GM19351 (cell line): ENCODE measurements around the gene HSPB8.
"Not testable (repeated sequence)": the region's sequence is repeated elsewhere in the genome, so short reads cannot be mapped to it uniquely, and the experiment has no call there.

ENCODE experiments used
- ATAC-seq: cut with Tn5 transposase; IDR thresholded peaks from one replicate; pipeline ENCODE4 v1.9.1; 2021; ENCODE audit warnings: mild to moderate bottlenecking, moderate library complexity; ENCODE audit not compliant: unreplicated experiment

The HSPB8 gene

DNA sequence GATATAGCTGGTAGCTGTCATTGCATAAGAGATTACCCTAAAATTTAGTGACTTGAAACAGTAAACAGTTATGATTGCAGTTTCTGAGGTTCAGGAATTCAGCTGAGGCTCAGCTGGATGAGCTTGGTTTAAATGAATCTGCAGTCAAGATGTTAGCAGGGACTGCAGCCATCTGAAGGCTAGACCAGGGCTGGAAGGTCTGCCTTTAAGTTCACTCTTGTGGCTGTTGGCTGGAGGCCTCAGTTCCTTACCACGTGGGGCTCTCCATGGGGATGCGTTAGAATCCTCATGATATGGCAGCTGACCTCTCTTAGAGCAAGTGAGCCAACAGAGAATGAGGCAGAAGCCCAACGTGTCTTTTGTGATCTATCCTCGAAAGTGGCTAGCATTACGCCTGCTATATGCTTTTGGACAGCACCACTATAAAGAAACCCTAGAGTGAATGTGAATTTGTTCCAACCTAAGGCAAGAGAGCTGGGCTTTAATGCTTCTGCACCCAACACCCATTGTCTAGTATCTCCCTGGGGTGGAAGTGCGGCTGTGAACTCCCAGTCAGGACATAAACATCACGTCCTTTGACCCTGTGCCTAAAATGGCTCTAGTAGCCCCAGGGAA is 26.0 kb downstream of the HSPB8 start:
- ATAC-seq, result no peak

DNA sequence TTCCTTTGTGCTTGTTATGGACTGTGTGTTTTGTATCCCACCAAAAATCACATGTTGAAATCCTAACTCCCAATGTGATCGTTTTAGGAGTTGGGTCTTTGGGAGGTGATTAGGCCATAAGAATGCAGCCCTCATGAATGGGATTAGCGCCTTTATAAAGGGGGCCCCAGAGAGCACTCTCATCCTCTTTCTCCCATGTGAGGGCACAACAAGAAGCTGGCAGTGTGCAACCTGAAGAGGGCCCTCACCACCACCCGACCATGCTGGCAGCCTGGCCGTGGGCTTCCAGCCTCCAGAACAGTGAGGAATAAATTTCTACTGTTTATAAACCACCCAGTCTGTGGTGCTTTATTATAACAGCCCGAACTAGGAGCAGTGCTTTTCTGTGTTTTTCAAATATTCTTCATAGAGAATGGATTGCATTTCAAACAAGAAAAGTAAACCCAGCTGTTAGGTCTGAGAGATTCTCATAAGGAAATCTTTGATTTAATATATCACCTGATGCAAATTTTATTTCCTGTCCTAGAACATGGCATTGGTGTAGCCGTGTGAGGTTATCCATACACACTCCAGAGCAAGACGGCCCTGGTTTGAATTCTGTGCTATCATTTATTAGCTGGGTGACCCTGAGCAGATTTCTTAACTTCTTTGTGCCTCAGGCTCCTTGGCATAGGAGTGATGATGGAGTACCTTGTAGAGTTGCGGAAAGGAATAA is 27.8 kb downstream of the HSPB8 start:
- ATAC-seq, result no peak

DNA sequence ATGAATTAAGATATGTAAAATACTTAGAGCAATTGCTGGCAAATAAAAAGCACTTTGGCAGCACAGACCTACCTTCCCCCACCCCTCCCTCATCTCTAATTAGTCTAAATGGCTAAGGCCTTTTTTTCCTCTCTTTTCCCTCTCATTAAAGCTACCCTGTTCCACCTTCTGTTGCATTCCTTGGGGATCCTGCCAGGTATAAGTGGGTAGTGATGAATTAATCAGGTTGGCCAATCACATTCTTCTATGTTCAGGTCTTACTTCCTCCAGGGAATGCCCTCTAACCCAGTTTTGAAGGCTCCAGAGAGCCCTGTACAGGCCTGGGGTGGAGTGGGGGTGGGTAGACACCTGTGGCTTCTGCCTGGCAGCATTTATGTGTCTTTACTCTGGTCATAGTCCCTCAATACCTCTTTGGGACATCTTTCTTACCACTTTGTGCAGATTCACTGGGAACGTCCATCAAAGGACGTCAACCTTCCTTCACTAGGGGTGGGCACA is 28.4 kb downstream of the HSPB8 start:
- no peak for ATAC-seq

DNA sequence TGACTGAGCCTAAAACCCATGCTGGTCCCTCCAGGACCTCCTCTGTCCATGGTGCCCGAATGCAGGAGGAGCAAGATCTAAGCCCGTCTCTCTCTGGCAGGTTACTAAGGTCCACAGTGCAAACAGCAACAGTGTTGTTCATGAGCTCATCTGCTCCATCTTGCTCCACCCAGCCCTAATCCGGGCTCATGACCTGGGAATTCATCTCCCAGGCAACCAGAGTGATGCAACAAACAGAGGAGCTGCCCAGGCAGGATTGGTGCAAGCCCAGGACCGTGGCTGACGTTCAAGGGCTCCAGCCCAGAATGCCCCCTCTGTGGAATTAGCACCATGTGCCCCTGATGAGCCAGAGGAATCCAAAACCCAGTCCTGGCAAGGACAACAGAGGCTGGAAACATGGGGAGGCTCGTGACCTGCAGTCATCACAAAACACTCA is 29.9 kb downstream of the HSPB8 start:
- ATAC-seq, result no peak

DNA sequence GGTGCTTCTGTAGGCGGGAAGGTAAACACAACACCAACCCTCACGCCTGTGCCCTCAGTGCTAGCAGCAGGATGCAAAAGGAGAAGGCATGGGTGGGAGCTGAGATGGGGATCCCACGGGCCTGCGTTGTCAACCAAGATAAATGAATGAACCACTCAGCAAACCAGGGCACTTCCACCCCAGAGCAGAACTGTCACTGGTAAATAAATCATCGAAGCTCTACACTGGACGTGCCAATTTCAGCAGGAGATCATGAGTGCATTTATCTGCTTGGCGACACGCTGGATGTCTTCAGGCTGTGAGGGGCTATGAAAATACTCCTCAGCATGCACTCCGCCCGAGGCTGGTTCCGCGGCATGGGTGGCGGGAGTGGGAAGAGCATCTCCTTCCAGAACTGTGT is 33.2 kb downstream of the HSPB8 start:
- no peak for ATAC-seq

DNA sequence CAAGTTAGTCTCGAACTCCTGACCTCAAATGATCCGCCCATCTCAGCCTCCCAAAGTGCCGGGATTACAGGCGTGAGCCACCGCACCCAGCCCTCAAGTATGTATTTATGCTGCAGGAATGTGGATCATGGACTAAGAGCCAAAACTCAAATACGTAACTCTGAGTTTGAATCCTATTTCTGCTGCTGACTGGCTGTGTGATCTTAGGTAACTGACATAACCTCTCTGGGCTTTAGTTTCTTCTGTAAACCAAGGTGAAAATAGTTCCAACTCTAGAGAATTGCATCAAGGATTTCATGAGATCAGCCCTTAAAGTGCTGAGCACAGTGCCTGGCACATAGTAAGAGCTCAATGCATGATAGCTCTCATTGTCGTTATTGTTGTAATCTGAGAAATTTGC is 37.4 kb downstream of the HSPB8 start:
- no peak for ATAC-seq

DNA sequence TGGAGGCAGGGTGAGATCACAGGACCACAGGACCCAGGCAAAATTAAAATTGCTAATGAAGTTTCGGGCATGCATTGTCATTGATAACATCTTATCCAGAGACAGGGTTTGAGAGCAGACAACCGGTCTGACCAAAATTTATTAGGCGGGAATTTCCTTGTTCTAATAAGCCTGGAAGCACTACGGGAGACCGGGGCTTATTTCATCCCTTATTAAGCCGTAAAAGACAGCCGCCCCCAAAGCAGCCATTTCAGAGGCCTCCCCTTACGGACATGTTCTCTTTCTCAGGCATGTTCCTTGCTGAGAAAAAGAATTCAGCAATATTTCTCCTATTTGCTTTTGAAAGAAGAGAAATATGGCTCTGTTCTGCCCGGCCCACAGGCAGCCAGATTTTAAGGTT is 40.1 kb downstream of the HSPB8 start:
- ATAC-seq, result not testable (repeated sequence)

DNA sequence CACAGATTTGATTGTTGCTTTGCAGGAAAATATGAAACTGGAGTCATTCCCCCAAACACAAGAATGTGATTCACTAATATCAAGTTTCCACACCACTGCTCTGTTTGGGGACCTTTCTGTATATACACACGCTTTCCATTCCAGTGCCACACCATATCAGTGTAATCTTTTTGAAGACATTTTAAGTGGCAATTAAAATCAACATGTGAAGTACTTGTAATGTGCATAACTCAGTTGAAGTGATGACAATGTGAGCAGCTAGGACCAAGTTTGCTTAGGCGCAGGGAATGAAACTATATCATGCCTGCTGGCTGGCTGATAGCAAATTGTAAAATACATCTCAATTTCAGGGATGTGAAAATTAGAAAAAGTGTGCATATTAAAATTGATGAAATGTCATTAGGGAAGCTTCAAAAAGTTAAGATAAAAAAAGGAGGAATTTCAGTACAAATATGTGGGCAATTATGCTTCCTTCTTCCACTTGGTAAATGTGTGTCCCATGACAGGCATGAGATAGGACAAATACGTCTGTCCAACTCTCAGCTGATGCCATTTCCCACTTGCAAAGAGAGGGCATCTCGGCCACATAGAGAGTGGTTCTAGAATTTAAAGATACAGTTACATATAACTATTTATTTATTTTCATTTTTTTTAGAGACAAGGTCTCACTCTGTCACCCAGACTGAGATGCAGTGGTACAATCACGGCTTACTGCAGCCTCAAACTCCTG is 43.7 kb downstream of the HSPB8 start:
- ATAC-seq, result no peak

DNA sequence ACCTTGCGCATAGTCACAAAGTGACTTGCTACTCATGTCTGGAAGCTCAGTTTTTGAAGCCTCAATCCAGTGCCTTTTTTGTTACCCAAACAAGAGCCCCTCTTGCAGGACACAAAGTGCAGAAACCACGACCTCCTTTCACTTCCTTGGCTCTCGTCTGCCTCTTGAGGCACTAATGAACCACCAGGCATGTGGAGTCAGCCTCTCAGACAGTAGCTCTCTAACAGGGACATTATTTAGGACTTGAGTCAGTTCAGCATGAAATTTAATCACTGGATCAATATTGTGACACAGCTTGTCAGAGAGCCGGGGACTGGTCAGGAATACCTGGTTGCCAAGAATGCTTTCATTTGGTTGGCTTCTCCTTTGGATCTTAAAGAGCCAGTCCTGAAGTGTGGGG is 46.7 kb downstream of the HSPB8 start:
- no peak for ATAC-seq

DNA sequence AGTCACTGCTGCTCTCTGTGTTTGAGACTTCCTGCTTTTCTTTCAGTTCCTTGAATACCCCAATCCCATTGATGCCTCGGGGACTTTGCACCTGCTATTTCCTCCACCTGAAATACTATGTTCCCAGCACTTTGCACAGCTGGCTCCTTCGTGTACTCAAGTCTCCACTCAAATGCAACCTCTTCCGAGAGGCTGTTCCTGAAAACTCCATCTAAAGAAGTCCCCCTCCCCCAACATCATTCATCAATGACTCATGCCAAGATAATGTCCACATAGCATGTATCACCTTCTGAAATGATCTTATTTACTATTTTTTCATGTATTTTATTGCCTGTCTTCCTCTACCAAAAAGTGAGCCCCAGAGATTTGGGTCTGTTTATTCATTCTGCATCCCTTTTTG is 48.6 kb downstream of the HSPB8 start:
- ATAC-seq, result no peak

DNA sequence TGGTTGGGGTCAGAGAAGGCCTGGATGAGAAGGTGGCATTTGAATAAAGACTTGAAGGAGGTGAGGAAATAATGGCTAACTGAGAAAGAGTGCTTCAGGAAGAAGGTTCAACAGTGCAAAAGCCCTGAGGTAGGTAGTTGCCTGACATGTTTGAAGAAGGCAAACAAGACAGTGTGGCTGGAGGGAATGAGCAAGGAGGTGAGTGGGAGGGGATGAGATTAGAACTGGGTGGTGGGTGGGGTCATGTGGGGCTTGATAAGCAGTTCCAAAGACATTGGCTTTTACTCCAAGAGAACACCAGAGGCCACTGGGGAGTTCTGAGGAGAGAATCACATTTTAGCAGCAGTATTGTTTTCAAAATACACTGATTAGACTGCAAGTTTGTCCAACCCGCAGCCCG is 50.5 kb downstream of the HSPB8 start:
- no peak for ATAC-seq

DNA sequence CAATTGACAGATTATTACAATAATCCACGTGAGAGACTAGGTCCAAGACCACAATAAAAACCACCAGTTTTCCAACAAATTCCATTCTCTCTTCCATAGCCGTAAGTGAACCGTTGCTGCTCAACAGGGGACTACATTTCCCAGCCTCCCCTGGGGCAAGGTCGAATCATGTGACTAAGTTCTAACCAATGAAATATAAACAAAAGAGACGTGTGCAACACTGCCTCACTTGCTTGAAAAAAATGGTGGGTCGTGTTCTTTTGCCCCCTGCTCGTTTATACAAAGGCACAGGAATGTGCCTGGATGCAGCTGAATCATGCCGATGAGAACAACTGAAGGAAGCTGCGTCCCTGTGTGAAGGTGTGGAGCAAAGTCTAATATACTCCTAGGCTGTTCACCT is 51.1 kb downstream of the HSPB8 start:
- ATAC-seq, result no peak

DNA sequence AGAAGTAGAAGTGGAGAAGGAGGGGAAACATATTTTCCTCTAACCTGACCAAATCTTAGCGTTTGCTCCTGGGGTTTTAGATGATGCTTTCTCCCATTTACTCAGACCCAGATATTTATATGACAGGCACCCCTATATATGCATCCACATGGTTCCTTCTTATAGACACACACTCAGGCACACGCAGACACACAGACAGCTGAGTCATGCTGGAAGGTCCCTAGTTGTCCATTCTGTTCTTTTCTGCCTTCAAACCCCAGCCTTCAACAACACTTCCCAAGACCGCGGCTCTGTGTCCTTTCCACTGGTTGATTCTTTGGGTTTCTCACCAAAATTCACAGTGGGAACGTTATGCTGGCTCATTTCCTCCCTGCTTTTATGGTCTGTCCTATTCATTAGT is 52.1 kb downstream of the HSPB8 start:
- no peak for ATAC-seq

DNA sequence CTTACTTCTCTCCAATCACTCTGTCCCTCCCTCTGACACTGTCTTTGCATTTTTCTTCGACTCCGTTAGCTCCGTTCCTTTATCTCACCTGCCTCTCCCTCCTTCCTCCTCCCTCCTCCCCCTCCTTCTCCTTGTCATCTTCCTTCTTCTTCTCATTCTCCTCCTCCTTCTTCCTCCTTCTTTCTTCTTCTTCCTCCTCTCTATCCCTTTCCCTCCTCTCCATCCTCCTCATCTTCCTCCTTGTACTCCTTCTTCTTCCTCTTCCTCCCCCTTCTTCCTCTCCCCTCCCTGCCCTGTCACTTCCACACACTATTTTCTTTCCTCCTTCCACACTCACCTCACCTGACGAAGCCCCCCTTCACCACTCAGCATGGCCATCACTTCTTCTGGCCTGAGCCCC is 53.0 kb downstream of the HSPB8 start:
- ATAC-seq, result no peak

DNA sequence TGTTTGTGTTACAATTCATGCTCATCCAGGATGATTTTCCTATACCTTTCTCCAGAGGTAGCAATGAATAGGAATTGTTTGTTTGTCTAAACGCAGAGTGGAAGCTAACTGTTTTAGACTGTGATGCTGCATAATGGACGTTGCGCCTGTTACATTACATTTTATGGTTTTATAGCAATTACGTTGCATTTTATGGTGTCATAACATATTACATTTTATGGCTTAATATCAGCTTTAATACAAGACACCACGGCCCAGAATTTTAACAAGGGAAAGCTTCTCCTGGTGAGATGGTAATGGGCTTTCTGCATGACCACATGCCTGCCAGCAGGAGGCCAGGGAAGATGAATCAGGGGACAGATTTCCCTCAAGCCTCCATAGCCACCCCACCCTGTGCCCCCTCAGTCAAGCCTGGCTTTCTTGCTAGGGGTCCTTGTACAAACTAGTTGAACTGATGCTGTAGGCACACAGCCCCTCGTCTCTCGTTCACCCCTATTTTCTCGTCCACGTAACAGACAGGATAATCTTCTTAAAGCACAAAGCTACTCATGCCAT is 56.5 kb downstream of the HSPB8 start:
- no peak for ATAC-seq

DNA sequence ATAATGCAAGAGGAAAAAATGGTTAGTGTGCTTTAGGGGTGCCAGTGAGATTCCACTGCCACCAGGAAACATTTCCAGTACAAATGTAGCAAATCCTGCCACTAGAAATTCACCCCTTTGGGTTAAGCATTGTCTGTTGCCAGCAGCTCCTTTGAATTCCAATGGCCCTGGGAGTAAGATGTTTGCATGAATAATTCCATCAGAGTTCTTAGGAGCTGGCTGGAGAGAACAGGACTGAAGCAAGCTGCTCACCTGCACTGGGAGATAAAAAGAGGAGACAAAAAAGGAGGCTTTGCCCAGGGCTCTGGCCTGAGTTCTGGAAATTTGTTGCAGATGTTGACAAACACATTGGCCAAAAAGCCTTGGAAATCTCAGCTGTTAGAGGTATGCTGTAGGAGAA is 57.6 kb downstream of the HSPB8 start:
- ATAC-seq, result no peak

DNA sequence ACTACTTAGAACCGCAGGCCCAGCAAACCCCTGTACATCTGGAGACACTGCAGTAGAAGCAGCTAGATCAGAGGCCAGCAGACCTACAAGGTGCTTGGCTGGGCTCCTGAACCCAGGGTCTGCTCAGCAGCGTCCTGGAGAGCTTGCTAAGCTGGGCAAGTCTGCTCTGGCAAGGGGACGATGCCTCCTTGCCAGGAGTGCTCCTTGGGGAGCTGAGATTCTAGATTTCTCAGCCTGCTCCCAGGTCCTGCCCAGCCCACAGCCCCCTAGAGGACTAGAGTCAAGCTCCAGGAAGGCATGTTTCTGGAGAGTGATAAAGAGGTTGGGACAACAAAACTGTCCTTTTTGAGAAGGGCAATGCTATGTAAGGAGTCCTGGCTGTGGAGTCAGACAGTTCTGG is 60.3 kb downstream of the HSPB8 start:
- no peak for ATAC-seq

DNA sequence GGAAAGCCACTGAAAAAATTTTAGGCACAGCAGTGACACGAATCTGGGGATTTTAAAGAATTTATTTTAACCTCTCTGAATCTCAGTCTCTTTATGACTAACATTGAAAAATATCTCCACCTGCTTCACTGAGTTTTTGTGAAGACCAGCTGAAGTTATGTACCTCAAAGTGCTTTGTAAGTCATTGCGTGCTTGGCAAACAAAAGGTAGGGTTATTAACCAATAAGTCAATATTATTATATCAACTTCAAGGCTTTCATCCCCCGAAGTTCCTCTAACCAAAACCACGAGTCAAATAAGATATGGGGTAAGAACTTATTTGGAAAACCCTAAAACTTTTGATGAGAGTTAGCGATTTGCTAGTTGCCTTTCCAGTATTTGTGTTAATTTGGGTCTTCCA is 62.3 kb downstream of the HSPB8 start:
- no peak for ATAC-seq

DNA sequence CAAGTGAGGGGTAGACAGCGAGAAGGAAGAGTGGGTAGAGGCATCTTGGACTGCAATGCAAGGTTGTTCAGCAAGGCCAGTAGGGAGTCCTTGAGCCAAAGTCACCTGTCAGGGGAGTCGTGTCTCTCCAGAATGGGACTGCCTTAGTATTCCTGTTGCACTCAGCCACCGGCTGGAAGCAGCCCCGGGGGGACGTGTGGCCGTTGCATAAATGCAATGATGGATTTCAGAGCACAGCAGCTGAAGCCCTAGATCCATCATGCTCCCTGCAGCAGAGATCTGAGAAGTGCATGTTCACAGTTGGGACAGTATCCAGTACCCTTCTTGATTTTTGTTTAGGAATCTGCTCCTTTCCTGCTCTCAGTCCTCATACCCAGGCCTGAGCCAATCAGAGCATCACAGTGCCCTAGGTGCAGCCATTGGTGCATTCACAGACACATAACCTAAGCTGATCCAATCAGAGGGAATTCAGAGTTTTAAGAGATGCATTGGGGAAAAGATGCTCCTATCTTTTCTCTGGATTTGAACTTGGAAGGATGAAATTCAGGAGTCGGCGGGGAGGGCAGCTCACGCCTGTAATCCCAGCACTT is 62.9 kb downstream of the HSPB8 start:
- no peak for ATAC-seq
